HUES48 (cell line): ENCODE measurements around the gene FTCD.

ENCODE experiments used
- H3K27ac ChIP-seq: one replicate; pipeline ENCODE4 v1.7.0; 2013; ENCODE audit warnings: low read depth, low read length, inconsistent platforms
- H3K27me3 ChIP-seq: 2 replicates; pipeline ENCODE4 v1.6.1; 2013; ENCODE audit warnings: mild to moderate bottlenecking, low read length; ENCODE audit not compliant: control insufficient read depth, insufficient read depth
- H3K36me3 ChIP-seq: 2 replicates; pipeline ENCODE4 v1.6.1; 2013; ENCODE audit warnings: low read length; ENCODE audit not compliant: control insufficient read depth, insufficient read depth
- H3K4me1 ChIP-seq: 2 replicates; pipeline ENCODE4 v1.6.1; 2013; ENCODE audit warnings: mild to moderate bottlenecking, low read length; ENCODE audit not compliant: control insufficient read depth, insufficient read depth
- H3K4me3 ChIP-seq: 2 replicates; pipeline ENCODE4 v1.5.1; 2013; ENCODE audit warnings: mild to moderate bottlenecking, low read depth, low read length
- H3K9ac ChIP-seq: 2 replicates; pipeline ENCODE4 v1.6.1; 2013; ENCODE audit warnings: mild to moderate bottlenecking, low read depth, low read length, moderate library complexity
- H3K9me3 ChIP-seq: 2 replicates; pipeline ENCODE4 v1.6.1; 2013; ENCODE audit warnings: low read length; ENCODE audit not compliant: control insufficient read depth, insufficient read depth

The FTCD gene

GRCh38 chr21:46129846-46130651 is 25.3 kb downstream of the FTCD start:
- no peaks in the 10 kb centered on the region for H3K4me1 ChIP-seq
- H3K27me3 ChIP-seq, result no peaks in the 10 kb centered on the region
- no peak overlapping the region for H3K4me3 ChIP-seq
- peaks cover 20% of the 10 kb centered on the region for H3K36me3 ChIP-seq
- no peak overlapping the region for H3K9ac ChIP-seq
- no peak overlapping the region for H3K27ac ChIP-seq
- H3K9me3 ChIP-seq, result no peaks in the 10 kb centered on the region

GRCh38 chr21:46128933-46129571 is 26.3 kb downstream of the FTCD start:
- Histone ChIP-seq H3K9me3 (no peaks in the 10 kb centered on the region), H3K4me1 (no peaks in the 10 kb centered on the region), H3K4me3 (no peak overlapping the region), H3K9ac (no peak overlapping the region), H3K36me3 (peaks cover 26% of the 10 kb centered on the region), H3K27ac (no peak overlapping the region), H3K27me3 (no peaks in the 10 kb centered on the region)

GRCh38 chr21:46128106-46128932 is 27.1 kb downstream of the FTCD start:
- H3K4me3 ChIP-seq, result no peak overlapping the region
- H3K9ac ChIP-seq, result no peak overlapping the region
- no peaks in the 10 kb centered on the region for H3K27me3 ChIP-seq
- H3K27ac ChIP-seq, result no peak overlapping the region
- no peaks in the 10 kb centered on the region for H3K9me3 ChIP-seq
- H3K36me3 ChIP-seq, result peaks cover 26% of the 10 kb centered on the region
- no peaks in the 10 kb centered on the region for H3K4me1 ChIP-seq

GRCh38 chr21:46127239-46128105 is 27.9 kb downstream of the FTCD start:
- no peak overlapping the region for H3K27ac ChIP-seq
- no peaks in the 10 kb centered on the region for H3K4me1 ChIP-seq
- H3K9ac ChIP-seq, result no peak overlapping the region
- H3K36me3 ChIP-seq, result peaks cover 30% of the 10 kb centered on the region
- H3K9me3 ChIP-seq, result no peaks in the 10 kb centered on the region
- no peak overlapping the region for H3K4me3 ChIP-seq
- no peaks in the 10 kb centered on the region for H3K27me3 ChIP-seq

- Histone ChIP-seq H3K4me1 (no peaks in the 10 kb centered on the region), H3K9me3 (no peaks in the 10 kb centered on the region), H3K27me3 (no peaks in the 10 kb centered on the region), H3K27ac (no peak overlapping the region), H3K36me3 (peaks cover 39% of the 10 kb centered on the region), H3K4me3 (no peak overlapping the region), H3K9ac (no peak overlapping the region)
These were observed 28.8 kb downstream of the FTCD start for GRCh38 chr21:46126309-46127238.

GRCh38 chr21:46125846-46126301 is 29.5 kb downstream of the FTCD start:
- peaks cover 46% of the 10 kb centered on the region for H3K36me3 ChIP-seq
- no peaks in the 10 kb centered on the region for H3K9me3 ChIP-seq
- no peak overlapping the region for H3K9ac ChIP-seq
- no peaks in the 10 kb centered on the region for H3K27me3 ChIP-seq
- no peaks in the 10 kb centered on the region for H3K4me1 ChIP-seq
- no peak overlapping the region for H3K4me3 ChIP-seq
- no peak overlapping the region for H3K27ac ChIP-seq

GRCh38 chr21:46124926-46125845 is 30.2 kb downstream of the FTCD start:
- no peaks in the 10 kb centered on the region for H3K9me3 ChIP-seq
- no peak overlapping the region for H3K27ac ChIP-seq
- H3K4me1 ChIP-seq, result no peaks in the 10 kb centered on the region
- H3K27me3 ChIP-seq, result no peaks in the 10 kb centered on the region
- no peak overlapping the region for H3K4me3 ChIP-seq
- peaks cover 51% of the 10 kb centered on the region for H3K36me3 ChIP-seq
- no peak overlapping the region for H3K9ac ChIP-seq

- Histone ChIP-seq H3K27ac (no peak overlapping the region), H3K4me3 (no peak overlapping the region), H3K9me3 (no peaks in the 10 kb centered on the region), H3K9ac (no peak overlapping the region), H3K36me3 (peaks cover 60% of the 10 kb centered on the region), H3K27me3 (no peaks in the 10 kb centered on the region), H3K4me1 (no peaks in the 10 kb centered on the region)
These were observed 31.1 kb downstream of the FTCD start for GRCh38 chr21:46124083-46124925.
